ENCODE results near the gene RPS8. TPM values are rescaled to one million over a fixed set of nuclear protein-coding genes. Genes with fewer than 3 reads are reported as not detected.

Gene RPS8
- total and polyA plus RNA-seq, 2 of the 8 experiments (the other 6 are each of a cell fraction or from before 2014, with no cell fraction given), result 2,261 to 2,407 TPM

GRCh38 chr1:44730741-44731512 lies 44.4 kb upstream of the RPS8 start, which contains the start of gene RNU5D-1 (continued):
- no peak for TF ChIP-seq SIX5 (IDR thresholded peaks at IDR 0.05; ENCODE audit: low read depth, low read length)
- TF ChIP-seq CTCF (IDR thresholded peaks at IDR 0.05; ENCODE audit: control extremely low read depth in 1 of 3, insufficient read depth in 1 of 3, low read depth in 1 of 3, low read length in 3 of 3), result peak; percentile 48 to 80 (median 55)
- no peak for TF ChIP-seq SP2 (IDR thresholded peaks at IDR 0.05; ENCODE audit: low read length)
- TF ChIP-seq CEBPB (IDR thresholded peaks at IDR 0.05; ENCODE audit: low read depth, low read length), result no peak
- TF ChIP-seq CBX5 (IDR thresholded peaks at IDR 0.05; ENCODE audit: low read depth, low read length), result no peak
- no peak for TF ChIP-seq SUZ12 (IDR thresholded peaks at IDR 0.05; ENCODE audit: low read length)
- no peak for TF ChIP-seq BCL11A (IDR thresholded peaks at IDR 0.05; ENCODE audit: low read depth in 2 of 2, low read length in 2 of 2)
- peak; percentile 98 for TF ChIP-seq E2F6 (IDR thresholded peaks at IDR 0.05)
- no peak for TF ChIP-seq RFX5 (IDR thresholded peaks at IDR 0.05; ENCODE audit: borderline replicate concordance, low read depth, low read length)
- peak; percentile 55; the same call in 1 of the 2 replicates for TF ChIP-seq MAFK (IDR thresholded peaks at IDR 0.05; ENCODE audit: low read depth, low read length)
- TF ChIP-seq ATF2 (IDR thresholded peaks at IDR 0.05; ENCODE audit: low read length), result peak; percentile 96
- TF ChIP-seq POU5F1 (IDR thresholded peaks at IDR 0.05; ENCODE audit: low read depth, low read length), result peak; percentile 56; the same call in 1 of the 2 replicates
- no peak for TF ChIP-seq SIN3A (conservative IDR thresholded peaks at IDR 0.05 in 1 of 2, IDR thresholded peaks at IDR 0.05 in 1 of 2; ENCODE audit: low read depth in 1 of 2, low read length in 2 of 2)
- TF ChIP-seq CREB1 (IDR thresholded peaks at IDR 0.05), result peak; percentile 63; the same call in 1 of the 2 replicates
- peak; percentile 86 for TF ChIP-seq MAX (IDR thresholded peaks at IDR 0.05)
- peak; percentile 100 for TF ChIP-seq TAF7 (optimal IDR thresholded peaks at IDR 0.05; ENCODE audit: borderline replicate concordance, low read depth, low read length)
- TF ChIP-seq TAF1 (IDR thresholded peaks at IDR 0.05; ENCODE audit: low read depth, low read length), result no peak
- TF ChIP-seq KDM1A (IDR thresholded peaks at IDR 0.05; ENCODE audit: borderline replicate concordance, low read length), result no peak
- TF ChIP-seq GABPA (IDR thresholded peaks at IDR 0.05; ENCODE audit: borderline replicate concordance, insufficient read depth, low read length), result no peak
